Body of pancreas (tissue), 4 donors: Measurements from ENCODE around the gene KCTD2. TPM values are rescaled to one million over a fixed set of nuclear protein-coding genes. Genes with fewer than 3 reads are reported as not detected.
"Not testable (repeated sequence)": the region's sequence is repeated elsewhere in the genome, so short reads cannot be mapped to it uniquely, and the experiment has no call there.

ENCODE experiments used
- ATAC-seq: fragments of 150-250 bp; one replicate; pipeline ENCODE4 v1.9.1; 2016
- DNase-seq, 4 donors: peaks; one replicate each; pipeline ENCODE4 v3.0.0-alpha.2; 2019
- H3K27ac ChIP-seq, 4 donors: fragments of 200-600 bp; sonication (generic); 1 replicate in 3 of 4; 2 replicates in 1 of 4; pipeline versions ENCODE4 v1.5.1 to v1.6.1; 2016 to 2019; ENCODE audit warnings: mild to moderate bottlenecking in 1 of 4, mixed read lengths in 1 of 4, moderate library complexity in 1 of 4
- H3K27me3 ChIP-seq, 2 donors: fragments of 200-600 bp; sonication (generic); one replicate each; pipeline ENCODE4 v1.6.0; 2016; ENCODE audit warnings: mild to moderate bottlenecking in 1 of 2
- H3K36me3 ChIP-seq, 2 donors: fragments of 200-600 bp; sonication (generic); replicated peaks in 1 of 2; 2 replicates each; pipeline ENCODE4 v1.5.1; 2016; ENCODE audit warnings: low read depth in 2 of 2; ENCODE audit not compliant: insufficient read depth in 1 of 2
- H3K4me1 ChIP-seq: fragments of 200-600 bp; sonication (generic); one replicate; pipeline ENCODE4 v1.6.0; 2016
- H3K4me3 ChIP-seq, 2 donors: fragments of 200-600 bp; sonication (generic); 1 replicate in 1 of 2; 2 replicates in 1 of 2; pipeline ENCODE4 v1.5.1; 2016 to 2019
- H3K9me3 ChIP-seq, 3 donors: fragments of 200-600 bp; sonication (generic); 1 replicate in 2 of 3; 2 replicates in 1 of 3; pipeline ENCODE4 v1.5.1; 2016
- CTCF ChIP-seq, 7 experiments: fragments of 450-650 bp in 4 of 7; fragments of 200-600 bp in 3 of 7; sonication (generic) in 3 of 7; IDR thresholded peaks; one replicate each; pipeline ENCODE4 v1.5.1; 2016 to 2019; ENCODE audit warnings: antibody characterized with exemption in 7 of 7
- POLR2A ChIP-seq, 3 donors: fragments of 450-650 bp; IDR thresholded peaks; one replicate each; pipeline ENCODE4 v1.6.1; 2016; ENCODE audit warnings: antibody characterized with exemption in 3 of 3, mild to moderate bottlenecking in 2 of 3
- WGBS, 2 donors: methylation state at CpG; one replicate each; pipeline ENCODE4 v1.1.5; 2017; 5-methylcytosine and 5-hydroxymethylcytosine counted together
- intact Hi-C: fragments of 100-400 bp; cut with DNase I; formaldehyde crosslinking; loops from one replicate; pipeline ENCODE4 v1.15.1; 2023
- total RNA-seq, 2 donors: library from RNA; depleted of rRNA; stranded (reverse); fragments of >200 nt; gene quantifications; one replicate each; pipeline ENCODE4 v1.1.0, GENCODE V29; 2016

The KCTD2 gene
- total RNA-seq, 2 donors from 2014 or later, result 11.2 to 12.7 TPM

- Histone ChIP-seq H3K4me3 (no peak overlapping the region), H3K4me1 (no peaks in the 10 kb centered on the region), H3K27ac (no peak overlapping the region), H3K9me3 (no peaks in the 10 kb centered on the region), H3K27me3 (no peaks in the 10 kb centered on the region), H3K36me3 (no peaks in the 10 kb centered on the region)
- intact Hi-C loops, result no loop called here
- DNase-seq (no peak), ATAC-seq (no peak)
- TF ChIP-seq POLR2A (IDR thresholded peaks at IDR 0.05), result no peak
- peak in 5 of 7 experiments; percentile 21 to 42 (median 30) for TF ChIP-seq CTCF (IDR thresholded peaks at IDR 0.05)
- 36 to 97% methylated on average over 1 to 2 of the region's 2 CpGs for WGBS, 2 donors
Measured at GRCh38 chr17:75069783-75070182, 22.8 kb downstream of the KCTD2 start.

- DNase-seq, H3K27me3 ChIP-seq, H3K27ac ChIP-seq, H3K9me3 ChIP-seq, H3K4me1 ChIP-seq, ATAC-seq, intact Hi-C loops, H3K36me3 ChIP-seq, H3K4me3 ChIP-seq: not testable (repeated sequence)
- 65 to 77% methylated on average over 8 of the region's 8 CpGs for WGBS, 2 donors
Measured at GRCh38 chr17:75071478-75072271, 24.6 kb downstream of the KCTD2 start.

GRCh38 chr17:75072909-75073308 lies 25.9 kb downstream of the KCTD2 start:
- ATAC-seq, H3K9me3 ChIP-seq, H3K4me3 ChIP-seq, H3K36me3 ChIP-seq, H3K27me3 ChIP-seq, DNase-seq, H3K27ac ChIP-seq, intact Hi-C loops: not testable (repeated sequence)
- 95 to 96% methylated on average over 5 of the region's 5 CpGs for WGBS, 2 donors
- H3K4me1 ChIP-seq, result peaks cover 13% of the 10 kb centered on the region

- no peak for ATAC-seq
- no peak overlapping the region for H3K27ac ChIP-seq
- no peak overlapping the region for H3K4me3 ChIP-seq
- no peak for DNase-seq
- no peaks in the 10 kb centered on the region for H3K36me3 ChIP-seq
- no peaks in the 10 kb centered on the region for H3K9me3 ChIP-seq
- TF ChIP-seq POLR2A (IDR thresholded peaks at IDR 0.05) (no peak), CTCF (IDR thresholded peaks at IDR 0.05) (no peak)
- WGBS, 2 donors, result 72 to 89% methylated on average over 5 of the region's 5 CpGs
- H3K27me3 ChIP-seq, result no peaks in the 10 kb centered on the region
- intact Hi-C loops, result no loop called here
- peaks cover 19% of the 10 kb centered on the region for H3K4me1 ChIP-seq
Measured at GRCh38 chr17:75073618-75074047, 26.6 kb downstream of the KCTD2 start.

- TF ChIP-seq CTCF (IDR thresholded peaks at IDR 0.05) (no peak), POLR2A (IDR thresholded peaks at IDR 0.05) (no peak)
- DNase-seq (no peak), ATAC-seq (no peak)
- Histone ChIP-seq H3K36me3 (no peaks in the 10 kb centered on the region), H3K9me3 (no peaks in the 10 kb centered on the region), H3K4me1 (peaks cover 27% of the 10 kb centered on the region), H3K4me3 (no peak overlapping the region), H3K27ac (no peak overlapping the region), H3K27me3 (no peaks in the 10 kb centered on the region)
- WGBS, 2 donors, result 75 to 80% methylated on average over 4 to 14 of the region's 14 CpGs
- intact Hi-C loops, result no loop called here
Measured at GRCh38 chr17:75074532-75074931, 27.5 kb downstream of the KCTD2 start.
